ENCODE measurements around the gene RAPGEF4. TPM values are rescaled to one million over a fixed set of nuclear protein-coding genes. Genes with fewer than 3 reads are reported as not detected.

Gene RAPGEF4
- total RNA-seq, 4 donors from 2014 or later = 16.1 to 26.2 (median 21.3) TPM

- intact Hi-C loops (cut with DNase I; ENCODE audit: low total_unique reads) = loop anchor here (10.0 kb wide), 1 partner anchor 119 kb away; no protein-coding TSS in a partner anchor
- Histone ChIP-seq H3K9me3 (no peaks in the 10 kb centered on the region), H3K27ac (no peak overlapping the region), H3K4me1 (no peaks in the 10 kb centered on the region), H3K4me3 (no peak overlapping the region), H3K36me3 (no peaks in the 10 kb centered on the region), H3K27me3 (no peaks in the 10 kb centered on the region)
- DNase-seq = no peak
- TF ChIP-seq POLR2A (IDR thresholded peaks at IDR 0.05) (no peak), CTCF (IDR thresholded peaks at IDR 0.05) (no peak)
Measured at GRCh38 chr2:172713365-172713875, 22.2 kb upstream of the RAPGEF4 start.

- no peaks in the 10 kb centered on the region for H3K27me3 ChIP-seq
- intact Hi-C loops (cut with DNase I; ENCODE audit: low total_unique reads) = no loop called here
- H3K9me3 ChIP-seq = no peaks in the 10 kb centered on the region
- no peaks in the 10 kb centered on the region for H3K36me3 ChIP-seq
- DNase-seq = no peak
- no peak overlapping the region for H3K4me3 ChIP-seq
- no peaks in the 10 kb centered on the region for H3K4me1 ChIP-seq
- H3K27ac ChIP-seq = no peak overlapping the region
- TF ChIP-seq CTCF (IDR thresholded peaks at IDR 0.05) = no peak
- TF ChIP-seq POLR2A (IDR thresholded peaks at IDR 0.05) = no peak
Measured at GRCh38 chr2:172722481-172722880, 13.2 kb upstream of the RAPGEF4 start.

- no peak overlapping the region for H3K27ac ChIP-seq
- H3K9me3 ChIP-seq = no peaks in the 10 kb centered on the region
- intact Hi-C loops (cut with DNase I; ENCODE audit: low total_unique reads) = no loop called here
- H3K4me3 ChIP-seq = no peak overlapping the region
- no peaks in the 10 kb centered on the region for H3K4me1 ChIP-seq
- DNase-seq = no peak
- TF ChIP-seq POLR2A (IDR thresholded peaks at IDR 0.05) = no peak
- no peak for TF ChIP-seq CTCF (IDR thresholded peaks at IDR 0.05)
- no peaks in the 10 kb centered on the region for H3K27me3 ChIP-seq
- no peaks in the 10 kb centered on the region for H3K36me3 ChIP-seq
Measured at GRCh38 chr2:172723286-172723685, 12.4 kb upstream of the RAPGEF4 start.

GRCh38 chr2:172724724-172725123, 10.9 kb upstream of the RAPGEF4 start:
- Histone ChIP-seq H3K9me3 (no peaks in the 10 kb centered on the region), H3K27me3 (no peaks in the 10 kb centered on the region), H3K27ac (no peak overlapping the region), H3K36me3 (no peaks in the 10 kb centered on the region), H3K4me3 (no peak overlapping the region), H3K4me1 (no peaks in the 10 kb centered on the region)
- TF ChIP-seq CTCF (IDR thresholded peaks at IDR 0.05) (no peak), POLR2A (IDR thresholded peaks at IDR 0.05) (no peak)
- no peak for DNase-seq
- intact Hi-C loops (cut with DNase I; ENCODE audit: low total_unique reads) = no loop called here

GRCh38 chr2:172725284-172725683, 10.4 kb upstream of the RAPGEF4 start:
- Histone ChIP-seq H3K9me3 (no peaks in the 10 kb centered on the region), H3K27ac (no peak overlapping the region), H3K4me1 (no peaks in the 10 kb centered on the region), H3K27me3 (no peaks in the 10 kb centered on the region), H3K4me3 (no peak overlapping the region), H3K36me3 (no peaks in the 10 kb centered on the region)
- no peak for DNase-seq
- TF ChIP-seq CTCF (IDR thresholded peaks at IDR 0.05) = no peak
- no peak for TF ChIP-seq POLR2A (IDR thresholded peaks at IDR 0.05)
- intact Hi-C loops (cut with DNase I; ENCODE audit: low total_unique reads) = no loop called here
